HepG2 (cell line): ENCODE measurements around the gene ENTPD5. TPM values are rescaled to one million over a fixed set of nuclear protein-coding genes. Genes with fewer than 3 reads are reported as not detected.

Experiments used
- ATAC-seq: fragments of 200-7000 bp; cut with Tn5 transposase; 3 replicates; pipeline ENCODE4 v1.9.1; 2020; ENCODE audit warnings: mild to moderate bottlenecking, moderate library complexity
- BruUV-seq: library from RNA; stranded (reverse); fragments of 400-500 nt; replicated peaks from 2 replicates; lab custom pipeline; 2021; lab: Mats Ljungman, UMichigan
- CTCF ChIA-PET: fragments of 300-600 bp; formaldehyde crosslinking; extraction: SDS; loops from one replicate; lab custom pipeline; 2021; ENCODE audit warnings: low total read pairs, inconsistent platforms, low intra/inter-chr PET ratio; lab: Yijun Ruan, JAX
- POLR2A ChIA-PET: fragments of 350-600 bp; sonication (Branson Sonifier 250); formaldehyde crosslinking; loops from one replicate; lab custom pipeline; 2020; ENCODE audit warnings: antibody characterized with exemption, inconsistent platforms; lab: Yijun Ruan, JAX
- DNase-seq: peaks from one replicate; pipeline ENCODE4 v3.0.0-alpha.2; 2015; ENCODE audit warnings: low spot score
- FAIRE-seq: peaks from 3 replicates; lab custom pipeline; 2011; peaks lifted over from hg19 to GRCh38; lab: Jason Lieb, UNC
- H2AFZ ChIP-seq: one replicate; pipeline ENCODE4 v1.6.1; 2011; ENCODE audit warnings: low read length, inconsistent platforms
- H3K27ac ChIP-seq: fragments of 300-600 bp; 3 replicates; pipeline ENCODE4 v1.8.0; 2011; ENCODE audit warnings: mixed run types, mild to moderate bottlenecking, mixed read lengths, low read length, inconsistent platforms; ENCODE audit not compliant: insufficient read depth; ENCODE audit errors: extremely low read length
- H3K27me3 ChIP-seq, 2 experiments: fragments of 200-600 bp in 1 of 2; 2 replicates in 1 of 2; 3 replicates in 1 of 2; pipeline versions ENCODE4 v1.6.0 to v1.8.0; 2011; ENCODE audit warnings: low read length in 2 of 2, mild to moderate bottlenecking in 2 of 2, moderate library complexity in 2 of 2, inconsistent platforms in 1 of 2; ENCODE audit not compliant: insufficient read depth in 2 of 2, control insufficient read depth in 1 of 2
- H3K36me3 ChIP-seq, 2 experiments: fragments of 200-600 bp in 1 of 2; replicated peaks in 1 of 2; 2 replicates in 1 of 2; 3 replicates in 1 of 2; pipeline versions ENCODE4 v1.5.1 to v1.8.0; 2011; ENCODE audit warnings: low read length in 2 of 2, inconsistent platforms in 1 of 2; ENCODE audit not compliant: insufficient read depth in 2 of 2, control insufficient read depth in 1 of 2
- H3K4me1 ChIP-seq: 2 replicates; pipeline ENCODE4 v1.5.1; 2012; ENCODE audit warnings: low read length, inconsistent platforms; ENCODE audit not compliant: insufficient read depth
- H3K4me2 ChIP-seq: 2 replicates; pipeline ENCODE4 v1.6.0; 2011; ENCODE audit warnings: low read depth, low read length, inconsistent platforms
- H3K4me3 ChIP-seq, 3 experiments: fragments of 200-600 bp in 1 of 3; sonication (generic), shearing (Covaris generic) in 1 of 3; replicated peaks in 1 of 3; 2 replicates each; pipeline ENCODE4 v1.5.1; 2011 to 2016; ENCODE audit warnings: low read length in 3 of 3, inconsistent platforms in 2 of 3, low read depth in 2 of 3, mild to moderate bottlenecking in 2 of 3, control low read depth in 1 of 3, mixed read lengths in 1 of 3; ENCODE audit not compliant: insufficient read depth in 1 of 3
- H3K79me2 ChIP-seq: one replicate; pipeline ENCODE4 v1.6.1; 2011; ENCODE audit warnings: low read length, inconsistent platforms; ENCODE audit not compliant: insufficient read depth
- H3K9ac ChIP-seq: 2 replicates; pipeline ENCODE4 v1.6.0; 2011; ENCODE audit warnings: mild to moderate bottlenecking, low read depth, low read length, inconsistent platforms; ENCODE audit not compliant: insufficient read depth
- H3K9me3 ChIP-seq: 2 replicates; pipeline ENCODE4 v1.5.1; 2012; ENCODE audit warnings: mild to moderate bottlenecking, low read length
- H4K20me1 ChIP-seq: 2 replicates; pipeline ENCODE4 v1.6.0; 2011; ENCODE audit warnings: inconsistent platforms, mild to moderate bottlenecking, low read length, moderate library complexity; ENCODE audit not compliant: insufficient read depth
- KLF16 ChIP-seq, 2 experiments: sonication (generic) in 1 of 2; formaldehyde crosslinking in 1 of 2; IDR thresholded peaks; 2 replicates each; pipeline versions ENCODE4 v1.6.1 to v1.8.0; 2016 to 2023; ENCODE audit warnings: missing genetic modification reagents in 2 of 2, missing compliant biosample characterization in 1 of 2
- MAFF ChIP-seq: IDR thresholded peaks from 2 replicates; pipeline ENCODE4 v1.6.1; 2011; ENCODE audit warnings: low read depth, low read length, improper control_type of control experiment
- MAFK ChIP-seq, 2 experiments: IDR thresholded peaks in 1 of 2; conservative IDR thresholded peaks in 1 of 2; 2 replicates each; pipeline ENCODE4 v1.6.1; 2011; ENCODE audit warnings: improper control_type of control experiment in 2 of 2, low read length in 2 of 2
- SAFB2 ChIP-seq: sonication (generic); formaldehyde crosslinking; IDR thresholded peaks from 2 replicates; pipeline ENCODE4 v1.5.1; 2020; ENCODE audit warnings: missing genetic modification reagents, low read depth, mild to moderate bottlenecking, borderline replicate concordance
- SMC3 ChIP-seq: IDR thresholded peaks from 2 replicates; pipeline ENCODE4 v1.6.1; 2011; ENCODE audit warnings: low read length, improper control_type of control experiment
- STAG1 ChIP-seq: sonication (generic); formaldehyde crosslinking; IDR thresholded peaks from 2 replicates; pipeline ENCODE4 v1.4.0; 2020; ENCODE audit warnings: missing genetic modification reagents
- WGBS: methylation state at CpG from one replicate; pipeline ENCODE4 v1.1.6; 2017; ENCODE audit warnings: low lambda C conversion rate; 5-methylcytosine and 5-hydroxymethylcytosine counted together
- in situ Hi-C: cut with HindIII; loops from 2 replicates; pipeline ENCODE4 v1.10.0; 2017; ENCODE audit warnings: low pct_unique_long_range_greater_than_20kb; ENCODE audit not compliant: extremely low pct_ligation_motif_present
- intact Hi-C: fragments of 100-400 bp; cut with micrococcal nuclease; formaldehyde crosslinking; loops from one replicate; pipeline ENCODE4 v1.10.0; 2022; ENCODE audit not compliant: unreplicated experiment
- polyA plus RNA-seq, 8 experiments: library from polyadenylated mRNA; depleted of rRNA in 3 of 8; stranded (reverse) in 7 of 8; unstranded in 1 of 8; fragments of >200 nt; fragmentation: Illumina TruSeq in 4 of 8; extraction: Trizol in 4 of 8; gene quantifications; 2 replicates each; pipeline versions ENCODE4 v1.2.1 to v1.2.3, GENCODE V29; 2011 to 2016; ENCODE audit warnings: low read depth in 4 of 8, missing spikeins in 1 of 8, mixed read lengths in 1 of 8; ENCODE audit not compliant: insufficient read depth in 1 of 8
- total RNA-seq, 5 experiments: library from RNA; depleted of rRNA; stranded (reverse); fragments of >200 nt; fragmentation: Illumina TruSeq; extraction: Trizol; gene quantifications; 2 replicates each; pipeline ENCODE4 v1.2.3, GENCODE V29; 2016; ENCODE audit warnings: low read depth in 1 of 5
- TF ChIP-seq, protein P1 (sequence below): sonication (generic); formaldehyde crosslinking; IDR thresholded peaks from 2 replicates; pipeline ENCODE4 v1.5.0; 2020; ENCODE audit warnings: mild to moderate bottlenecking, missing genetic modification reagents, moderate library complexity
- TF ChIP-seq, protein P2 (sequence below), 2 experiments: sonication (generic) in 1 of 2; formaldehyde crosslinking in 1 of 2; IDR thresholded peaks; 2 replicates each; pipeline versions ENCODE4 v1.4.0 to v1.6.1; 2016 to 2020; ENCODE audit warnings: borderline replicate concordance in 1 of 2, low read depth in 1 of 2, mild to moderate bottlenecking in 1 of 2, missing genetic modification reagents in 1 of 2

Gene ENTPD5
- total and polyA plus RNA-seq, 2 of the 13 experiments (the other 11 are each of a cell fraction or from before 2014, with no cell fraction given), result 33.8 to 43.3 TPM

- H3K4me3 ChIP-seq, result no peak overlapping the region
- POLR2A ChIA-PET, result no interaction called here
- TF ChIP-seq KLF16 (CRISPR knock-in tag; IDR thresholded peaks at IDR 0.05), result 0 out of 4 replicates have a peak, but pooled peaks of 1 of the 2 experiments have one; percentile 32
- TF ChIP-seq, protein P1, sequence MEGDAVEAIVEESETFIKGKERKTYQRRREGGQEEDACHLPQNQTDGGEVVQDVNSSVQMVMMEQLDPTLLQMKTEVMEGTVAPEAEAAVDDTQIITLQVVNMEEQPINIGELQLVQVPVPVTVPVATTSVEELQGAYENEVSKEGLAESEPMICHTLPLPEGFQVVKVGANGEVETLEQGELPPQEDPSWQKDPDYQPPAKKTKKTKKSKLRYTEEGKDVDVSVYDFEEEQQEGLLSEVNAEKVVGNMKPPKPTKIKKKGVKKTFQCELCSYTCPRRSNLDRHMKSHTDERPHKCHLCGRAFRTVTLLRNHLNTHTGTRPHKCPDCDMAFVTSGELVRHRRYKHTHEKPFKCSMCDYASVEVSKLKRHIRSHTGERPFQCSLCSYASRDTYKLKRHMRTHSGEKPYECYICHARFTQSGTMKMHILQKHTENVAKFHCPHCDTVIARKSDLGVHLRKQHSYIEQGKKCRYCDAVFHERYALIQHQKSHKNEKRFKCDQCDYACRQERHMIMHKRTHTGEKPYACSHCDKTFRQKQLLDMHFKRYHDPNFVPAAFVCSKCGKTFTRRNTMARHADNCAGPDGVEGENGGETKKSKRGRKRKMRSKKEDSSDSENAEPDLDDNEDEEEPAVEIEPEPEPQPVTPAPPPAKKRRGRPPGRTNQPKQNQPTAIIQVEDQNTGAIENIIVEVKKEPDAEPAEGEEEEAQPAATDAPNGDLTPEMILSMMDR (CRISPR knock-in tag), result peak; percentile 70
- TF ChIP-seq MAFF, result peak; percentile 53; the same call in 1 of the 2 replicates
- peak; percentile 27; the same call in 1 of the 2 replicates for TF ChIP-seq SMC3
- TF ChIP-seq, protein P2, sequence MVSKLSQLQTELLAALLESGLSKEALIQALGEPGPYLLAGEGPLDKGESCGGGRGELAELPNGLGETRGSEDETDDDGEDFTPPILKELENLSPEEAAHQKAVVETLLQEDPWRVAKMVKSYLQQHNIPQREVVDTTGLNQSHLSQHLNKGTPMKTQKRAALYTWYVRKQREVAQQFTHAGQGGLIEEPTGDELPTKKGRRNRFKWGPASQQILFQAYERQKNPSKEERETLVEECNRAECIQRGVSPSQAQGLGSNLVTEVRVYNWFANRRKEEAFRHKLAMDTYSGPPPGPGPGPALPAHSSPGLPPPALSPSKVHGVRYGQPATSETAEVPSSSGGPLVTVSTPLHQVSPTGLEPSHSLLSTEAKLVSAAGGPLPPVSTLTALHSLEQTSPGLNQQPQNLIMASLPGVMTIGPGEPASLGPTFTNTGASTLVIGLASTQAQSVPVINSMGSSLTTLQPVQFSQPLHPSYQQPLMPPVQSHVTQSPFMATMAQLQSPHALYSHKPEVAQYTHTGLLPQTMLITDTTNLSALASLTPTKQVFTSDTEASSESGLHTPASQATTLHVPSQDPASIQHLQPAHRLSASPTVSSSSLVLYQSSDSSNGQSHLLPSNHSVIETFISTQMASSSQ (IDR thresholded peaks at IDR 0.05; ENCODE audit: low read depth), result no peak
- TF ChIP-seq, protein P2 (CRISPR knock-in tag; IDR thresholded peaks at IDR 0.05; ENCODE audit: borderline replicate concordance), result no peak
- TF ChIP-seq MAFK (conservative IDR thresholded peaks at IDR 0.05 in 1 of 2, IDR thresholded peaks at IDR 0.05 in 1 of 2; ENCODE audit: low read length in 2 of 2), result peak; percentile 33 to 48; a peak in 1 of 4 replicates
- peak; percentile 79 for TF ChIP-seq STAG1 (CRISPR knock-in tag)
- TF ChIP-seq SAFB2 (CRISPR knock-in tag), result no peak
- H2AFZ ChIP-seq, result no peak overlapping the region
- no peaks in the 10 kb centered on the region for H3K4me1 ChIP-seq
- in situ Hi-C loops (loop anchor here (25.0 kb wide), 1 partner anchor 301 kb away; no protein-coding TSS in a partner anchor), intact Hi-C loops (loop anchor here (5.0 kb wide), 2 partner anchors 41 to 86 kb away; partner anchors contain the start of genes COQ6 and FAM161B)
- FAIRE-seq, result peak; percentile 64
- peak; percentile 51 for ATAC-seq
- no peaks in the 10 kb centered on the region for H3K9me3 ChIP-seq
- H4K20me1 ChIP-seq, result no peaks in the 10 kb centered on the region
- H3K9ac ChIP-seq, result no peak overlapping the region
- peak; percentile 67 for DNase-seq
- WGBS, result 66% methylated on average over 3 of the region's 3 CpGs
- no peaks in the 10 kb centered on the region for H3K79me2 ChIP-seq
- no peak overlapping the region for H3K27ac ChIP-seq
- no peak overlapping the region for H3K4me2 ChIP-seq
- no TSS peak for BruUV-seq
- no peaks in the 10 kb centered on the region for H3K27me3 ChIP-seq
- no peaks in the 10 kb centered on the region for H3K36me3 ChIP-seq
- CTCF ChIA-PET, result no interaction called here
Observed at GRCh38 chr14:74038020-74038859, 19.2 kb upstream of the ENTPD5 start.
